ENCODE measurements around the gene KLHDC2. TPM values are rescaled to one million over a fixed set of nuclear protein-coding genes. Genes with fewer than 3 reads are reported as not detected.
"Not testable (repeated sequence)": the region's sequence is repeated elsewhere in the genome, so short reads cannot be mapped to it uniquely, and the experiment has no call there.

The KLHDC2 gene
- total RNA-seq, 1 experiment from 2014 or later = 32.4 TPM

DNA sequence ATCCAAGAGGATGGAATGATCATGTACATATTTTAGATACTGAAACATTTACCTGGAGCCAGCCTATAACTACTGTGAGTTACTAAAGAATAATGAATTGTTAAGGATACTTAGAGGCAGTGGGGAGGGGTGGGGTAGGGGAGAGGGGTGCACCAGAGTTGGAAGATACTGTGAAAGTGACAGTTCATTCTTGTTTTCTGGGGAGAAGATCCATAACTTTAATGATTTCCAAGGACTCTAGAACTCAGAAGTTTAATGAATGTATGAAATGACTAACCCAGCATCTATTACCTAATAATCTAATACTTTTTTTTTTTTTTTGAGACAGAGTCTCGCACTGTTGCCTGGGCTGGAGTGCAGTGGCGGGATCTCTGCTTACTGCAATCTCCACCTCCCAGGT, 10.5 kb downstream of the KLHDC2 start:
- H3K4me1 Mint-ChIP-seq (ENCODE audit: insufficient read depth, unreplicated experiment) = no peaks in the 10 kb centered on the region
- POLR2A ChIA-PET = interaction anchor here (2.6 kb wide), 1 partner anchor 10 kb away, joined by 18 read pairs; the partner anchor contains the start of gene KLHDC2
- no TSS peak for BruUV-seq (replicated peaks)
- peaks cover 100% of the 10 kb centered on the region for H3K36me3 Mint-ChIP-seq (ENCODE audit: insufficient read depth, unreplicated experiment)
- no peaks in the 10 kb centered on the region for H3K27me3 Mint-ChIP-seq (ENCODE audit: insufficient read depth, unreplicated experiment)
- CTCF ChIA-PET = interaction anchor here (0.6 kb wide), 1 partner anchor 10 kb away, joined by 4 read pairs; no protein-coding TSS in a partner anchor
- DNase-seq (ENCODE audit: unreplicated experiment) = no peak
- no peaks in the 10 kb centered on the region for H3K9me3 Mint-ChIP-seq (ENCODE audit: unreplicated experiment)
- TF ChIP-seq, protein P1, sequence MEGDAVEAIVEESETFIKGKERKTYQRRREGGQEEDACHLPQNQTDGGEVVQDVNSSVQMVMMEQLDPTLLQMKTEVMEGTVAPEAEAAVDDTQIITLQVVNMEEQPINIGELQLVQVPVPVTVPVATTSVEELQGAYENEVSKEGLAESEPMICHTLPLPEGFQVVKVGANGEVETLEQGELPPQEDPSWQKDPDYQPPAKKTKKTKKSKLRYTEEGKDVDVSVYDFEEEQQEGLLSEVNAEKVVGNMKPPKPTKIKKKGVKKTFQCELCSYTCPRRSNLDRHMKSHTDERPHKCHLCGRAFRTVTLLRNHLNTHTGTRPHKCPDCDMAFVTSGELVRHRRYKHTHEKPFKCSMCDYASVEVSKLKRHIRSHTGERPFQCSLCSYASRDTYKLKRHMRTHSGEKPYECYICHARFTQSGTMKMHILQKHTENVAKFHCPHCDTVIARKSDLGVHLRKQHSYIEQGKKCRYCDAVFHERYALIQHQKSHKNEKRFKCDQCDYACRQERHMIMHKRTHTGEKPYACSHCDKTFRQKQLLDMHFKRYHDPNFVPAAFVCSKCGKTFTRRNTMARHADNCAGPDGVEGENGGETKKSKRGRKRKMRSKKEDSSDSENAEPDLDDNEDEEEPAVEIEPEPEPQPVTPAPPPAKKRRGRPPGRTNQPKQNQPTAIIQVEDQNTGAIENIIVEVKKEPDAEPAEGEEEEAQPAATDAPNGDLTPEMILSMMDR (IDR thresholded peaks at IDR 0.05; ENCODE audit: unreplicated experiment) = no peak
- intact Hi-C loops (cut with micrococcal nuclease) = no loop called here
- no peak overlapping the region for H3K4me3 Mint-ChIP-seq (ENCODE audit: unreplicated experiment)
- no peak overlapping the region for H3K27ac Mint-ChIP-seq (ENCODE audit: low read depth, unreplicated experiment)

DNA sequence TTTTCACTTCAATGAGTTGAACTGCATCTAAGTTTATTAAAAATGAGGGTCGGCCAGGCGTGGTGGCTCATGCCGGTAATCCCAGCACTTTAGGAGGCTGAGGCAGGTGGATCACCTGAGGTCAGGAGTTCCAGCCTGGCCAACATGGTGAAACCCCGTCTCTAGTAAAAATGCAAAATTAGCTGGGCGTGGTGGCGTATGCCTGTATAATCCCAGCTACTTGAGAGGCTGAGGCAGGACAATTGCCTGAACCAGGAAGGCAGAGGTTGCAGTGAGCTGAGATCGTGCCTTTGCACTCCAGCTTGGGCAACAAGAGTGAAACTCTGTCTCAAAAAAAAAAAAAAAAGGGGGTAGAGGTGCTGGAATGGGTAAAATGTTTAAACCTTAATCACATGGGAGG, 13.1 kb downstream of the KLHDC2 start:
- CTCF ChIA-PET = interaction anchor here (0.5 to 1.9 kb wide), 6 partner anchors 30 to 321 kb away, joined by 3 to 5 read pairs (median 4); partner anchors contain the start of gene NEMF
- intact Hi-C loops (cut with micrococcal nuclease); H3K9me3 Mint-ChIP-seq (ENCODE audit: unreplicated experiment); BruUV-seq (replicated peaks); H3K27ac Mint-ChIP-seq (ENCODE audit: low read depth, unreplicated experiment); H3K4me1 Mint-ChIP-seq (ENCODE audit: insufficient read depth, unreplicated experiment); H3K4me3 Mint-ChIP-seq (ENCODE audit: unreplicated experiment); DNase-seq (ENCODE audit: unreplicated experiment); H3K27me3 Mint-ChIP-seq (ENCODE audit: insufficient read depth, unreplicated experiment): not testable (repeated sequence)
- peaks cover 100% of the 10 kb centered on the region for H3K36me3 Mint-ChIP-seq (ENCODE audit: insufficient read depth, unreplicated experiment)
- POLR2A ChIA-PET = interaction anchor here (0.6 to 4.6 kb wide), 5 partner anchors 12 to 160 kb away, joined by 3 to 27 read pairs (median 7); partner anchors contain the start of genes KLHDC2, MGAT2 and RPL36AL

DNA sequence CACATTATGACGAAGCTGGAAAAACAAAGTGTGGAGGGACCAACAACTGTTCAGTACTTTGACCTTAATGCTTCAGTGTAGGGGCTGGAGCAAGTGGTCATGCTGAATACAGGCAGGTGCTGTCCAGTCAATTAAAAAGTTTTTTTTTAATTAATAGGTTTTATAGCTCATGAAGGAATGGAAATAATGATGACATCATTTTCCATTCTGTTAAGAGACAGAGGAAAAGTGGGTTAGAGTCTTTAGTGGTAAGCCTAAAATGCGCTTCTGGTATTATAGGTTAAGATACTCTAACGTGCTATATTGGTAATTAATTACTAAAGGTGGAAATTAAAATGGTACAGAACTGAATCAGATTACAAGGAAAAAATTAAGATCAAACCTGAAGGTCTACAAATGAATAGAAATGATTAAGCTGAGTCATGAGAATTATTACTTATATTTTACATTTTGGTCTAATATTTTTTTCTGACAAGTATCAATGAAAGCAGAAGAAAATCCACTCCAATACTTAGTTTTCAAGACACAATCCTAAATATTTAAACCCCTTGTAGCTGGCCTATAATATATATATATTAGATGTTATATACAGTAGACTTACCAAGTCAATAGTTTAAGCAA, 15.6 kb downstream of the KLHDC2 start:
- Mint-ChIP-seq H3K4me3 (ENCODE audit: unreplicated experiment) (no peak overlapping the region), H3K27me3 (ENCODE audit: insufficient read depth, unreplicated experiment) (no peaks in the 10 kb centered on the region), H3K36me3 (ENCODE audit: insufficient read depth, unreplicated experiment) (peaks cover 100% of the 10 kb centered on the region), H3K4me1 (ENCODE audit: insufficient read depth, unreplicated experiment) (no peaks in the 10 kb centered on the region), H3K9me3 (ENCODE audit: unreplicated experiment) (no peaks in the 10 kb centered on the region), H3K27ac (ENCODE audit: low read depth, unreplicated experiment) (no peak overlapping the region)
- DNase-seq (ENCODE audit: unreplicated experiment) = no peak
- intact Hi-C loops (cut with micrococcal nuclease) = no loop called here
- CTCF ChIA-PET = interaction anchor here (0.5 to 2.4 kb wide), 2 partner anchors 14 to 128 kb away, joined by 3 to 6 read pairs; no protein-coding TSS in a partner anchor
- TF ChIP-seq, protein P1 (IDR thresholded peaks at IDR 0.05; ENCODE audit: unreplicated experiment) = no peak
- BruUV-seq (replicated peaks) = no TSS peak
- POLR2A ChIA-PET = interaction anchor here (0.7 to 4.6 kb wide), 2 partner anchors 14 to 628 kb away, joined by 3 to 27 read pairs; partner anchors contain the start of gene KLHDC2

DNA sequence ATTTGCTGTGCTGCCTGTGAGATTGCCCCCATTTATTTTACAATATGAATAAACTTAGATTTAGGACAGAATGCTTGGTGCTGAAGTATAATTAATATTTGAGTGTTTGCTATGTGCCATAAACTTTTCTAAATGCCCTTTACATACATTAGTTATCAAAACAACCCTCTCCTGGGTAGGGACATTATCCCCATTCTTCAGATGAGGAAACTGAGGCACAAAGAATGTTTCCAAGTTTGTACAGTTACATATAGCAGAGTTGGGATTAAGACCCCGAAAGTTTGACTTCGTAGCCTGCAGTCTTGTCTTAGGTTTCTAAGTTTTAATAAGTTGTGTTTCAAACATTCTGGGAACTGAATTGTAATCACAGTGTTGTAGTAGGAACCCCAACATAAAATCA, 18.4 kb downstream of the KLHDC2 start:
- no peak for DNase-seq (ENCODE audit: unreplicated experiment)
- Mint-ChIP-seq H3K9me3 (ENCODE audit: unreplicated experiment) (no peaks in the 10 kb centered on the region), H3K27ac (ENCODE audit: low read depth, unreplicated experiment) (no peak overlapping the region), H3K27me3 (ENCODE audit: insufficient read depth, unreplicated experiment) (no peaks in the 10 kb centered on the region), H3K4me1 (ENCODE audit: insufficient read depth, unreplicated experiment) (no peaks in the 10 kb centered on the region), H3K36me3 (ENCODE audit: insufficient read depth, unreplicated experiment) (peaks cover 100% of the 10 kb centered on the region), H3K4me3 (ENCODE audit: unreplicated experiment) (no peak overlapping the region)
- intact Hi-C loops (cut with micrococcal nuclease) = no loop called here
- TF ChIP-seq, protein P1 (IDR thresholded peaks at IDR 0.05; ENCODE audit: unreplicated experiment) = no peak
- ChIA-PET POLR2A (no interaction called here), CTCF (no interaction called here)
- BruUV-seq (replicated peaks) = no TSS peak
